T1000 (cell line): ENCODE measurements around the gene WWC2.
"Not testable (repeated sequence)": the region's sequence is repeated elsewhere in the genome, so short reads cannot be mapped to it uniquely, and the experiment has no call there.

Experiments
- DNase-seq: peaks from one replicate; lab custom pipeline; 2025; ENCODE audit warnings: mixed read lengths; lab: John Stamatoyannopoulos, UW

Gene WWC2

GRCh38 chr4:183100827-183101226 lies 1.8 kb downstream of the WWC2 start:
- no peak for DNase-seq

- no peak for DNase-seq
Observed at GRCh38 chr4:183101956-183102480, 3.0 kb downstream of the WWC2 start.

- DNase-seq, result no peak
Observed at GRCh38 chr4:183105092-183105491, 6.0 kb downstream of the WWC2 start.

- no peak for DNase-seq
Observed at GRCh38 chr4:183106839-183107238, 7.8 kb downstream of the WWC2 start.

- DNase-seq, result no peak
Observed at GRCh38 chr4:183107891-183108459, 8.9 kb downstream of the WWC2 start.

- DNase-seq, result no peak
Observed at GRCh38 chr4:183110244-183110643, 11.2 kb downstream of the WWC2 start.

- DNase-seq, result no peak
Observed at GRCh38 chr4:183111452-183111885, 12.4 kb downstream of the WWC2 start.

- no peak for DNase-seq
Observed at GRCh38 chr4:183118141-183118540, 19.1 kb downstream of the WWC2 start.

- no peak for DNase-seq
Observed at GRCh38 chr4:183118585-183118984, 19.5 kb downstream of the WWC2 start.

GRCh38 chr4:183121660-183122059 lies 22.6 kb downstream of the WWC2 start:
- not testable (repeated sequence) for DNase-seq

- DNase-seq, result no peak
Observed at GRCh38 chr4:183124228-183124627, 25.2 kb downstream of the WWC2 start.

GRCh38 chr4:183124865-183125264 lies 25.8 kb downstream of the WWC2 start:
- DNase-seq, result no peak

- no peak for DNase-seq
Observed at GRCh38 chr4:183129125-183129524, 30.1 kb downstream of the WWC2 start.

- DNase-seq, result no peak
Observed at GRCh38 chr4:183129675-183130074, 30.6 kb downstream of the WWC2 start.

- DNase-seq, result no peak
Observed at GRCh38 chr4:183130328-183131155, 31.5 kb downstream of the WWC2 start.

GRCh38 chr4:183132081-183132480 lies 33.0 kb downstream of the WWC2 start:
- DNase-seq, result no peak

- DNase-seq, result no peak
Observed at GRCh38 chr4:183132865-183133264, 33.8 kb downstream of the WWC2 start.

- no peak for DNase-seq
Observed at GRCh38 chr4:183136855-183137254, 37.8 kb downstream of the WWC2 start.

- no peak for DNase-seq
Observed at GRCh38 chr4:183139058-183139750, 40.1 kb downstream of the WWC2 start.

GRCh38 chr4:183139972-183140570 lies 41.0 kb downstream of the WWC2 start:
- no peak for DNase-seq

- DNase-seq, result no peak
Observed at GRCh38 chr4:183140911-183141320, 41.9 kb downstream of the WWC2 start.

- DNase-seq, result no peak
Observed at GRCh38 chr4:183141997-183142396, 42.9 kb downstream of the WWC2 start.
